HepG2 (cell line): ENCODE results near the gene MRPL42.

ENCODE experiments used
- HOXA9 ChIP-seq: sonication (generic); formaldehyde crosslinking; IDR thresholded peaks from 2 replicates; pipeline ENCODE4 v1.8.1; 2022; ENCODE audit warnings: missing genetic modification reagents, mild to moderate bottlenecking, moderate library complexity, borderline replicate concordance
- TEAD2 ChIP-seq: sonication (generic); formaldehyde crosslinking; IDR thresholded peaks from 2 replicates; pipeline ENCODE4 v1.9.0; 2021; ENCODE audit warnings: missing genetic modification reagents
- ZNF563 ChIP-seq: sonication (generic); formaldehyde crosslinking; IDR thresholded peaks from 2 replicates; pipeline ENCODE4 v1.8.0; 2022; ENCODE audit warnings: mild to moderate bottlenecking, moderate library complexity, missing genetic modification reagents
- TF ChIP-seq, protein P1 (sequence below): sonication (generic); formaldehyde crosslinking; IDR thresholded peaks from 2 replicates; pipeline ENCODE4 v1.8.1; 2023; ENCODE audit warnings: mild to moderate bottlenecking, inconsistent platforms, moderate library complexity, missing genetic modification reagents, borderline replicate concordance

DNA sequence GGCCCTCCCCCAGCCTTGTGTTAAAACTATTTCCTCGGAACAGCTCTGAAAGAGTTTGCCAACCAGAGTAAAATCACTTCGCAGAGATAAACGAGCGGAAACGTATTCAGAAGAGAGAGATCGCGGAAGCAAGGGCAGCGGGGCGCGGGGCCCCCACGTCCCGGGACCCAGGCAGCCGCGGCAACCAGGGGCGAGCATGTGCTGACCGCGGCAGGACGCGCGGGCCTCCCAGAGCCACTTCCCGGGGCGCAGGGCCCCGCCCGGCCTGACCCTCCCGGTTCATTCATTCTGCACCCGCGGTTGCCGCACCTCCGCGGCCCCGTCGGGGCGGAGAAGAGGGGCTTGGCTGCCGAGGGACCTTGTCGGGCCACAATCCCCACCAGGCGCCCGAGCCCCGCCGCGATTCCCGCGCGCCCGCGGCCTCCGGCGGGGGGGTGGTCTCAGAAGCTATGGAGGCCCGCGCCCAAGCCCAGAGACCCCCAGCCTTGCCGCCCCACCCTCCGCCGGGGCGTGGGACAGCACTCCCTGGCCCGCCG, 26.2 kb upstream of the MRPL42 start:
- no peak for TF ChIP-seq TEAD2 (CRISPR knock-in tag)
- TF ChIP-seq ZNF563 (CRISPR knock-in tag): no peak; the same call in 1 of the 2 replicates
- TF ChIP-seq, protein P1, sequence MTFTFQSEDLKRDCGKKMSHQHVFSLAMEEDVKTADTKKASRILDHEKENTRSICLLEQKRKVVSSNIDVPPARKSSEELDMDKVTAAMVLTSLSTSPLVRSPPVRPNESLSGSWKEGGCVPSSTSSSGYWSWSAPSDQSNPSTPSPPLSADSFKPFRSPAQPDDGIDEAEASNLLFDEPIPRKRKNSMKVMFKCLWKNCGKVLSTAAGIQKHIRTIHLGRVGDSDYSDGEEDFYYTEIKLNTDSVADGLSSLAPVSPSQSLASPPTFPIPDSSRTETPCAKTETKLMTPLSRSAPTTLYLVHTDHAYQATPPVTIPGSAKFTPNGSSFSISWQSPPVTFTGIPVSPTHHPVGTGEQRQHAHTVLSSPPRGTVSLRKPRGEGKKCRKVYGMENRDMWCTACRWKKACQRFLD: no peak
- TF ChIP-seq HOXA9 (CRISPR knock-in tag): no peak
